Peyer's patch (tissue), 4 donors: ENCODE results near the gene TRHDE. TPM values are rescaled to one million over a fixed set of nuclear protein-coding genes. Genes with fewer than 3 reads are reported as not detected.

Source experiments
- DNase-seq, 3 donors: peaks; one replicate each; pipeline ENCODE4 v3.0.0-alpha.2; 2017 to 2019
- H3K27ac ChIP-seq, 4 donors: fragments of 200-600 bp; sonication (generic); one replicate each; pipeline ENCODE4 v1.5.1; 2016 to 2019
- H3K27me3 ChIP-seq, 2 donors: fragments of 200-600 bp; sonication (generic); one replicate each; pipeline ENCODE4 v1.5.1; 2019
- H3K36me3 ChIP-seq, 3 donors: fragments of 200-600 bp; sonication (generic); one replicate each; pipeline ENCODE4 v1.5.1; 2016 to 2019
- H3K4me1 ChIP-seq, 4 donors: fragments of 200-600 bp; sonication (generic); one replicate each; pipeline ENCODE4 v1.5.1; 2016 to 2019
- H3K4me3 ChIP-seq, 4 donors: fragments of 200-600 bp; sonication (generic); 1 replicate in 3 of 4; 2 replicates in 1 of 4; pipeline ENCODE4 v1.5.1; 2016 to 2019; ENCODE audit warnings: mild to moderate bottlenecking in 1 of 4
- H3K9me3 ChIP-seq, 4 donors: fragments of 200-600 bp; sonication (generic); one replicate each; pipeline ENCODE4 v1.5.1; 2016 to 2019; ENCODE audit warnings: mild to moderate bottlenecking in 1 of 4
- CTCF ChIP-seq, 6 experiments: fragments of 450-650 bp in 4 of 6; fragments of 200-600 bp in 2 of 6; sonication (generic) in 1 of 6; IDR thresholded peaks; one replicate each; pipeline ENCODE4 v1.5.1; 2017 to 2019; ENCODE audit warnings: antibody characterized with exemption in 6 of 6, mild to moderate bottlenecking in 3 of 6, moderate library complexity in 1 of 6
- POLR2A ChIP-seq, 2 donors: fragments of 450-650 bp; IDR thresholded peaks; one replicate each; pipeline ENCODE4 v1.5.1; 2017; ENCODE audit warnings: antibody characterized with exemption in 2 of 2, mild to moderate bottlenecking in 2 of 2, moderate library complexity in 2 of 2
- total RNA-seq, 4 donors: library from RNA; depleted of rRNA; stranded (reverse); fragments of >200 nt; gene quantifications; one replicate each; pipeline ENCODE4 v1.1.0, GENCODE V29; 2016

The TRHDE gene
- total RNA-seq, 4 donors from 2014 or later, result 3.3 to 23.8 (median 15.2) TPM

- no peak overlapping the region for H3K27ac ChIP-seq
Observed at GRCh38 chr12:72296389-72296788, 24.2 kb downstream of the TRHDE start.

GRCh38 chr12:72297666-72298065, 25.5 kb downstream of the TRHDE start:
- no peak overlapping the region for H3K27ac ChIP-seq
- no peak for DNase-seq
- no peaks in the 10 kb centered on the region for H3K27me3 ChIP-seq
- no peaks in the 10 kb centered on the region for H3K36me3 ChIP-seq
- no peaks in the 10 kb centered on the region for H3K9me3 ChIP-seq
- no peaks in the 10 kb centered on the region for H3K4me1 ChIP-seq
- TF ChIP-seq POLR2A (IDR thresholded peaks at IDR 0.05) (no peak), CTCF (IDR thresholded peaks at IDR 0.05) (no peak)
- H3K4me3 ChIP-seq, result no peak overlapping the region

More at GRCh38 chr12:72296389-72296788, 24.2 kb downstream of the TRHDE start:
- H3K4me1 ChIP-seq, result no peaks in the 10 kb centered on the region
- no peaks in the 10 kb centered on the region for H3K36me3 ChIP-seq
- DNase-seq, result no peak
- H3K4me3 ChIP-seq, result no peak overlapping the region
- H3K9me3 ChIP-seq, result no peaks in the 10 kb centered on the region
- no peak for TF ChIP-seq CTCF (IDR thresholded peaks at IDR 0.05)
- H3K27me3 ChIP-seq, result no peaks in the 10 kb centered on the region

GRCh38 chr12:72300728-72301127, 28.6 kb downstream of the TRHDE start:
- Histone ChIP-seq H3K4me1 (no peaks in the 10 kb centered on the region), H3K36me3 (no peaks in the 10 kb centered on the region), H3K27me3 (no peaks in the 10 kb centered on the region), H3K4me3 (no peak overlapping the region), H3K27ac (no peak overlapping the region), H3K9me3 (no peaks in the 10 kb centered on the region)
- no peak for DNase-seq
- TF ChIP-seq CTCF (IDR thresholded peaks at IDR 0.05) (no peak), POLR2A (IDR thresholded peaks at IDR 0.05) (no peak)

- Histone ChIP-seq H3K27me3 (no peaks in the 10 kb centered on the region), H3K9me3 (no peaks in the 10 kb centered on the region), H3K27ac (no peak overlapping the region), H3K4me3 (no peak overlapping the region), H3K36me3 (no peaks in the 10 kb centered on the region), H3K4me1 (no peaks in the 10 kb centered on the region)
- TF ChIP-seq CTCF (IDR thresholded peaks at IDR 0.05), result no peak
- no peak for TF ChIP-seq POLR2A (IDR thresholded peaks at IDR 0.05)
- no peak for DNase-seq
Observed at GRCh38 chr12:72304751-72305150, 32.6 kb downstream of the TRHDE start.

- DNase-seq, result no peak
- H3K4me3 ChIP-seq, result no peak overlapping the region
- H3K9me3 ChIP-seq, result no peaks in the 10 kb centered on the region
- H3K27ac ChIP-seq, result no peak overlapping the region
- no peaks in the 10 kb centered on the region for H3K4me1 ChIP-seq
- no peak for TF ChIP-seq CTCF (IDR thresholded peaks at IDR 0.05)
- no peak for TF ChIP-seq POLR2A (IDR thresholded peaks at IDR 0.05)
- no peaks in the 10 kb centered on the region for H3K27me3 ChIP-seq
- H3K36me3 ChIP-seq, result no peaks in the 10 kb centered on the region
Observed at GRCh38 chr12:72307229-72307628, 35.1 kb downstream of the TRHDE start.

GRCh38 chr12:72311946-72312345, 39.8 kb downstream of the TRHDE start:
- DNase-seq, result no peak
- no peak overlapping the region for H3K27ac ChIP-seq
- no peaks in the 10 kb centered on the region for H3K9me3 ChIP-seq

More at GRCh38 chr12:72311946-72312345, 39.8 kb downstream of the TRHDE start:
- no peak for TF ChIP-seq POLR2A (IDR thresholded peaks at IDR 0.05)
- no peak for TF ChIP-seq CTCF (IDR thresholded peaks at IDR 0.05)
- H3K36me3 ChIP-seq, result no peaks in the 10 kb centered on the region
- H3K4me1 ChIP-seq, result no peaks in the 10 kb centered on the region
- no peak overlapping the region for H3K4me3 ChIP-seq
- peaks cover 0 to 4% of the 10 kb centered on the region in 2 donors for H3K27me3 ChIP-seq
